ENCODE data around the gene IL17RD. TPM values are rescaled to one million over a fixed set of nuclear protein-coding genes. Genes with fewer than 3 reads are reported as not detected.

IL17RD gene
- total RNA-seq, 1 donor from 2014 or later: 0.26 TPM

- H3K4me1 Mint-ChIP-seq: peaks cover 4% of the 10 kb centered on the region
- no peak for DNase-seq
- H3K27ac Mint-ChIP-seq: no peak overlapping the region
- H3K36me3 Mint-ChIP-seq (ENCODE audit: low read depth): no peaks in the 10 kb centered on the region
- H3K4me3 Mint-ChIP-seq: no peak overlapping the region
- peaks cover 58% of the 10 kb centered on the region for H3K27me3 Mint-ChIP-seq
- no peaks in the 10 kb centered on the region for H3K9me3 Mint-ChIP-seq
- intact Hi-C loops (cut with micrococcal nuclease): no loop called here
Measured at GRCh38 chr3:57073628-57074027, 91.5 kb downstream of the IL17RD start.

GRCh38 chr3:57069503-57069902 is 95.7 kb downstream of the IL17RD start:
- Mint-ChIP-seq H3K4me3 (no peak overlapping the region), H3K36me3 (ENCODE audit: low read depth) (no peaks in the 10 kb centered on the region), H3K27me3 (peaks cover 23% of the 10 kb centered on the region), H3K4me1 (peaks cover 2% of the 10 kb centered on the region), H3K9me3 (no peaks in the 10 kb centered on the region), H3K27ac (no peak overlapping the region)
- DNase-seq: no peak
- intact Hi-C loops (cut with micrococcal nuclease): no loop called here

GRCh38 chr3:57068437-57069089 is 96.6 kb downstream of the IL17RD start:
- Mint-ChIP-seq H3K9me3 (no peaks in the 10 kb centered on the region), H3K27ac (no peak overlapping the region), H3K4me1 (peaks cover 3% of the 10 kb centered on the region)

GRCh38 chr3:57066471-57066870 is 98.7 kb downstream of the IL17RD start:
- H3K4me1 Mint-ChIP-seq: peaks cover 7% of the 10 kb centered on the region
- H3K9me3 Mint-ChIP-seq: no peaks in the 10 kb centered on the region
- H3K36me3 Mint-ChIP-seq (ENCODE audit: low read depth): no peaks in the 10 kb centered on the region
- no peak overlapping the region for H3K4me3 Mint-ChIP-seq
- intact Hi-C loops (cut with micrococcal nuclease): no loop called here
- peaks cover 10% of the 10 kb centered on the region for H3K27me3 Mint-ChIP-seq
- no peak overlapping the region for H3K27ac Mint-ChIP-seq
- no peak for DNase-seq

More at GRCh38 chr3:57068437-57069089, 96.6 kb downstream of the IL17RD start:
- H3K4me3 Mint-ChIP-seq: no peak overlapping the region
- DNase-seq: peak; percentile 60
- intact Hi-C loops (cut with micrococcal nuclease): no loop called here
- H3K27me3 Mint-ChIP-seq: peaks cover 18% of the 10 kb centered on the region
- no peaks in the 10 kb centered on the region for H3K36me3 Mint-ChIP-seq (ENCODE audit: low read depth)

GRCh38 chr3:57065588-57065987 is 99.6 kb downstream of the IL17RD start:
- Mint-ChIP-seq H3K4me3 (no peak overlapping the region), H3K27me3 (peaks cover 9% of the 10 kb centered on the region), H3K27ac (peak overlapping the region; percentile 29), H3K4me1 (peaks cover 7% of the 10 kb centered on the region), H3K36me3 (ENCODE audit: low read depth) (no peaks in the 10 kb centered on the region), H3K9me3 (no peaks in the 10 kb centered on the region)
- DNase-seq: no peak
- intact Hi-C loops (cut with micrococcal nuclease): no loop called here

GRCh38 chr3:57064572-57064971 is 100.6 kb downstream of the IL17RD start:
- Mint-ChIP-seq H3K9me3 (no peaks in the 10 kb centered on the region), H3K27ac (no peak overlapping the region), H3K4me3 (no peak overlapping the region), H3K27me3 (peaks cover 4% of the 10 kb centered on the region), H3K36me3 (ENCODE audit: low read depth) (no peaks in the 10 kb centered on the region), H3K4me1 (peaks cover 8% of the 10 kb centered on the region)
- DNase-seq: no peak
- intact Hi-C loops (cut with micrococcal nuclease): no loop called here

- no peak for DNase-seq
- Mint-ChIP-seq H3K9me3 (no peaks in the 10 kb centered on the region), H3K4me3 (no peak overlapping the region), H3K36me3 (ENCODE audit: low read depth) (no peaks in the 10 kb centered on the region), H3K27me3 (peaks cover 1% of the 10 kb centered on the region), H3K27ac (no peak overlapping the region), H3K4me1 (peaks cover 8% of the 10 kb centered on the region)
- intact Hi-C loops (cut with micrococcal nuclease): no loop called here
Measured at GRCh38 chr3:57064001-57064400, 101.2 kb downstream of the IL17RD start.

GRCh38 chr3:57063032-57063431 is 102.1 kb downstream of the IL17RD start:
- Mint-ChIP-seq H3K27me3 (no peaks in the 10 kb centered on the region), H3K4me3 (no peak overlapping the region), H3K4me1 (peaks cover 7% of the 10 kb centered on the region), H3K36me3 (ENCODE audit: low read depth) (no peaks in the 10 kb centered on the region), H3K27ac (no peak overlapping the region), H3K9me3 (no peaks in the 10 kb centered on the region)
- intact Hi-C loops (cut with micrococcal nuclease): no loop called here
- no peak for DNase-seq

- no peaks in the 10 kb centered on the region for H3K27me3 Mint-ChIP-seq
- peaks cover 7% of the 10 kb centered on the region for H3K4me1 Mint-ChIP-seq
- no peak overlapping the region for H3K4me3 Mint-ChIP-seq
- no peaks in the 10 kb centered on the region for H3K9me3 Mint-ChIP-seq
- no peak overlapping the region for H3K27ac Mint-ChIP-seq
- intact Hi-C loops (cut with micrococcal nuclease): no loop called here
- DNase-seq: no peak
- no peaks in the 10 kb centered on the region for H3K36me3 Mint-ChIP-seq (ENCODE audit: low read depth)
Measured at GRCh38 chr3:57062101-57062631, 103.0 kb downstream of the IL17RD start.

- intact Hi-C loops (cut with micrococcal nuclease): no loop called here
- H3K27ac Mint-ChIP-seq: no peak overlapping the region
- H3K36me3 Mint-ChIP-seq (ENCODE audit: low read depth): no peaks in the 10 kb centered on the region
- H3K4me1 Mint-ChIP-seq: peaks cover 7% of the 10 kb centered on the region
- no peaks in the 10 kb centered on the region for H3K27me3 Mint-ChIP-seq
- no peak overlapping the region for H3K4me3 Mint-ChIP-seq
- no peaks in the 10 kb centered on the region for H3K9me3 Mint-ChIP-seq
- DNase-seq: no peak
Measured at GRCh38 chr3:57061556-57061955, 103.6 kb downstream of the IL17RD start.

- no peak for DNase-seq
- peaks cover 7% of the 10 kb centered on the region for H3K4me1 Mint-ChIP-seq
- H3K27me3 Mint-ChIP-seq: no peaks in the 10 kb centered on the region
- H3K36me3 Mint-ChIP-seq (ENCODE audit: low read depth): no peaks in the 10 kb centered on the region
- peak within 1 kb of the TSS; percentile 53 for H3K27ac Mint-ChIP-seq
- H3K4me3 Mint-ChIP-seq: no peak within 1 kb of the TSS
- intact Hi-C loops (cut with micrococcal nuclease): no loop called here
- no peaks in the 10 kb centered on the region for H3K9me3 Mint-ChIP-seq
Measured at GRCh38 chr3:57060089-57060821, 104.9 kb downstream of the IL17RD start, which contains the start of gene SPATA12. Gene SPATA12, plus strand, starts transcription at chr3:57060664. Its CDS starts 13,031 bp downstream, at chr3:57073695.

GRCh38 chr3:57059411-57059810 is 105.7 kb downstream of the IL17RD start:
- Mint-ChIP-seq H3K4me3 (no peak overlapping the region), H3K4me1 (peaks cover 7% of the 10 kb centered on the region), H3K27ac (peak overlapping the region; percentile 53), H3K9me3 (no peaks in the 10 kb centered on the region), H3K36me3 (ENCODE audit: low read depth) (no peaks in the 10 kb centered on the region), H3K27me3 (no peaks in the 10 kb centered on the region)
- intact Hi-C loops (cut with micrococcal nuclease): no loop called here
- DNase-seq: no peak

GRCh38 chr3:57057351-57057750 is 107.8 kb downstream of the IL17RD start:
- no peak for DNase-seq
- Mint-ChIP-seq H3K4me3 (no peak overlapping the region), H3K9me3 (no peaks in the 10 kb centered on the region), H3K27me3 (peaks cover 2% of the 10 kb centered on the region), H3K27ac (no peak overlapping the region), H3K36me3 (ENCODE audit: low read depth) (no peaks in the 10 kb centered on the region), H3K4me1 (peaks cover 2% of the 10 kb centered on the region)
- intact Hi-C loops (cut with micrococcal nuclease): no loop called here

- Mint-ChIP-seq H3K27me3 (peaks cover 3% of the 10 kb centered on the region), H3K36me3 (ENCODE audit: low read depth) (no peaks in the 10 kb centered on the region), H3K4me1 (no peaks in the 10 kb centered on the region), H3K4me3 (no peak overlapping the region), H3K27ac (no peak overlapping the region), H3K9me3 (no peaks in the 10 kb centered on the region)
- DNase-seq: no peak
- intact Hi-C loops (cut with micrococcal nuclease): no loop called here
Measured at GRCh38 chr3:57053122-57053521, 112.0 kb downstream of the IL17RD start.
